Measurements from ENCODE around the gene SGK1. TPM values are rescaled to one million over a fixed set of nuclear protein-coding genes. Genes with fewer than 3 reads are reported as not detected.

SGK1 gene
- total and polyA plus RNA-seq, 7 experiments from 2014 or later, result 6.9 to 443 (median 21.3) TPM

GRCh38 chr6:134345789-134346188 lies 27.9 kb upstream of the SGK1 start:
- H3K27me3 ChIP-seq (ENCODE audit: control insufficient read depth in 2 of 2, insufficient read depth in 2 of 2, low read length in 2 of 2), result no peaks in the 10 kb centered on the region
- Mint-ChIP-seq H3K9me3 (peaks cover 0 to 6% (median 0%) of the 10 kb centered on the region in 11 donors), H3K4me3 (no peak overlapping the region), H3K27ac (peak overlapping the region in 2 of 9 donors; percentile 15 to 29), H3K27me3 (no peaks in the 10 kb centered on the region), H3K4me1 (peaks cover 8 to 15% (median 12%) of the 10 kb centered on the region in 7 donors), H3K36me3 (peaks cover 0 to 3% (median 0%) of the 10 kb centered on the region in 5 donors)
- POLR2A ChIA-PET, result no interaction called here
- H3K9me3 ChIP-seq (ENCODE audit: control insufficient read depth in 2 of 3, low read length in 3 of 3), result no peaks in the 10 kb centered on the region
- intact Hi-C loops (cut with micrococcal nuclease), result no loop called here
- CTCF ChIA-PET, result no interaction called here
- H3K4me3 ChIP-seq (ENCODE audit: low read length), result no peak overlapping the region
- no peak for DNase-seq
- H3K27ac ChIP-seq (ENCODE audit: low read depth, low read length), result no peak overlapping the region
- no peaks in the 10 kb centered on the region for H3K36me3 ChIP-seq (ENCODE audit: control insufficient read depth in 2 of 3, insufficient read depth in 3 of 3, low read length in 3 of 3)
- peaks cover 0 to under 1% of the 10 kb centered on the region in 2 donors for H3K4me1 ChIP-seq (ENCODE audit: control insufficient read depth in 2 of 2, insufficient read depth in 2 of 2, low read length in 2 of 2)
- ATAC-seq, result peak; percentile 22

- H3K4me1 Mint-ChIP-seq, result peaks cover 9 to 19% (median 13%) of the 10 kb centered on the region in 7 donors
- Histone ChIP-seq H3K36me3 (ENCODE audit: control insufficient read depth in 2 of 3, insufficient read depth in 3 of 3, low read length in 3 of 3) (no peaks in the 10 kb centered on the region), H3K27ac (ENCODE audit: low read depth, low read length) (no peak overlapping the region), H3K9me3 (ENCODE audit: control insufficient read depth in 2 of 3, low read length in 3 of 3) (no peaks in the 10 kb centered on the region), H3K27me3 (ENCODE audit: control insufficient read depth in 2 of 2, insufficient read depth in 2 of 2, low read length in 2 of 2) (no peaks in the 10 kb centered on the region), H3K4me3 (ENCODE audit: low read length) (no peak overlapping the region), H3K4me1 (ENCODE audit: control insufficient read depth in 2 of 2, insufficient read depth in 2 of 2, low read length in 2 of 2) (no peaks in the 10 kb centered on the region)
- no peak overlapping the region for H3K4me3 Mint-ChIP-seq
- ChIA-PET POLR2A (interaction anchor here (1.1 to 1.3 kb wide), 2 partner anchors 9 to 164 kb away, joined by 3 read pairs; no protein-coding TSS in a partner anchor), CTCF (no interaction called here)
- intact Hi-C loops (cut with micrococcal nuclease), result no loop called here
- peaks cover 0 to 6% (median 0%) of the 10 kb centered on the region in 11 donors for H3K9me3 Mint-ChIP-seq
- H3K36me3 Mint-ChIP-seq, result peaks cover 0 to 3% (median 0%) of the 10 kb centered on the region in 5 donors
- H3K27ac Mint-ChIP-seq, result no peak overlapping the region
- no peaks in the 10 kb centered on the region for H3K27me3 Mint-ChIP-seq
- DNase-seq (no peak), ATAC-seq (no peak)
These were observed 25.2 kb upstream of the SGK1 start for GRCh38 chr6:134343066-134343465.

- Histone ChIP-seq H3K9me3 (ENCODE audit: control insufficient read depth in 2 of 3, low read length in 3 of 3) (no peaks in the 10 kb centered on the region), H3K36me3 (ENCODE audit: control insufficient read depth in 2 of 3, insufficient read depth in 3 of 3, low read length in 3 of 3) (no peaks in the 10 kb centered on the region), H3K27me3 (ENCODE audit: control insufficient read depth in 2 of 2, insufficient read depth in 2 of 2, low read length in 2 of 2) (no peaks in the 10 kb centered on the region), H3K4me1 (ENCODE audit: control insufficient read depth in 2 of 2, insufficient read depth in 2 of 2, low read length in 2 of 2) (no peaks in the 10 kb centered on the region), H3K27ac (ENCODE audit: low read depth, low read length) (no peak overlapping the region), H3K4me3 (ENCODE audit: low read length) (no peak overlapping the region)
- Mint-ChIP-seq H3K36me3 (peaks cover 0 to 3% (median 0%) of the 10 kb centered on the region in 5 donors), H3K27ac (no peak overlapping the region), H3K4me1 (peaks cover 11 to 27% (median 20%) of the 10 kb centered on the region in 7 donors), H3K4me3 (no peak overlapping the region), H3K27me3 (no peaks in the 10 kb centered on the region), H3K9me3 (peaks cover 0 to 6% (median 0%) of the 10 kb centered on the region in 11 donors)
- DNase-seq, result no peak
- ChIA-PET CTCF (no interaction called here), POLR2A (no interaction called here)
- no peak for ATAC-seq
- intact Hi-C loops (cut with micrococcal nuclease), result no loop called here
These were observed 24.2 kb upstream of the SGK1 start for GRCh38 chr6:134341999-134342567.

- H3K27ac Mint-ChIP-seq, result peak overlapping the region in 1 of 9 donors; percentile 21
- POLR2A ChIA-PET, result no interaction called here
- no peaks in the 10 kb centered on the region for H3K4me1 ChIP-seq (ENCODE audit: control insufficient read depth in 2 of 2, insufficient read depth in 2 of 2, low read length in 2 of 2)
- CTCF ChIA-PET, result interaction anchor here (1.7 kb wide), 1 partner anchor 11 kb away, joined by 6 read pairs; no protein-coding TSS in a partner anchor
- no peaks in the 10 kb centered on the region for H3K36me3 ChIP-seq (ENCODE audit: control insufficient read depth in 2 of 3, insufficient read depth in 3 of 3, low read length in 3 of 3)
- no peaks in the 10 kb centered on the region for H3K27me3 Mint-ChIP-seq
- no peak overlapping the region for H3K4me3 Mint-ChIP-seq
- no peak overlapping the region for H3K27ac ChIP-seq (ENCODE audit: low read depth, low read length)
- peaks cover 0 to 19% (median 10%) of the 10 kb centered on the region in 7 donors for H3K4me1 Mint-ChIP-seq
- H3K9me3 ChIP-seq (ENCODE audit: control insufficient read depth in 2 of 3, low read length in 3 of 3), result no peaks in the 10 kb centered on the region
- intact Hi-C loops (cut with micrococcal nuclease), result no loop called here
- H3K9me3 Mint-ChIP-seq, result peaks cover 0 to 4% (median 0%) of the 10 kb centered on the region in 11 donors
- no peaks in the 10 kb centered on the region for H3K27me3 ChIP-seq (ENCODE audit: control insufficient read depth in 2 of 2, insufficient read depth in 2 of 2, low read length in 2 of 2)
- ATAC-seq, result peak; percentile 46
- DNase-seq, result no peak
- no peak overlapping the region for H3K4me3 ChIP-seq (ENCODE audit: low read length)
- peaks cover 0 to 3% (median 0%) of the 10 kb centered on the region in 5 donors for H3K36me3 Mint-ChIP-seq
These were observed 22.5 kb upstream of the SGK1 start for GRCh38 chr6:134340179-134340975.

- H3K4me3 ChIP-seq (ENCODE audit: low read length), result no peak overlapping the region
- no peaks in the 10 kb centered on the region for H3K27me3 ChIP-seq (ENCODE audit: control insufficient read depth in 2 of 2, insufficient read depth in 2 of 2, low read length in 2 of 2)
- ATAC-seq, result no peak
- no peak overlapping the region for H3K27ac ChIP-seq (ENCODE audit: low read depth, low read length)
- no peaks in the 10 kb centered on the region for H3K27me3 Mint-ChIP-seq
- intact Hi-C loops (cut with micrococcal nuclease), result no loop called here
- POLR2A ChIA-PET, result no interaction called here
- H3K4me1 Mint-ChIP-seq, result peaks cover 0 to 19% (median 10%) of the 10 kb centered on the region in 7 donors
- CTCF ChIA-PET, result no interaction called here
- H3K27ac Mint-ChIP-seq, result no peak overlapping the region
- H3K4me3 Mint-ChIP-seq, result no peak overlapping the region
- no peaks in the 10 kb centered on the region for H3K9me3 ChIP-seq (ENCODE audit: control insufficient read depth in 2 of 3, low read length in 3 of 3)
- DNase-seq, result no peak
- H3K4me1 ChIP-seq (ENCODE audit: control insufficient read depth in 2 of 2, insufficient read depth in 2 of 2, low read length in 2 of 2), result no peaks in the 10 kb centered on the region
- peaks cover 0 to 4% (median 0%) of the 10 kb centered on the region in 11 donors for H3K9me3 Mint-ChIP-seq
- no peaks in the 10 kb centered on the region for H3K36me3 ChIP-seq (ENCODE audit: control insufficient read depth in 2 of 3, insufficient read depth in 3 of 3, low read length in 3 of 3)
- peaks cover 0 to 3% (median 0%) of the 10 kb centered on the region in 5 donors for H3K36me3 Mint-ChIP-seq
These were observed 21.3 kb upstream of the SGK1 start for GRCh38 chr6:134339216-134339615.

GRCh38 chr6:134331256-134331655 lies 13.3 kb upstream of the SGK1 start:
- Histone ChIP-seq H3K27me3 (ENCODE audit: control insufficient read depth in 2 of 2, insufficient read depth in 2 of 2, low read length in 2 of 2) (no peaks in the 10 kb centered on the region), H3K4me1 (ENCODE audit: control insufficient read depth in 2 of 2, insufficient read depth in 2 of 2, low read length in 2 of 2) (no peaks in the 10 kb centered on the region), H3K36me3 (ENCODE audit: control insufficient read depth in 2 of 3, insufficient read depth in 3 of 3, low read length in 3 of 3) (no peaks in the 10 kb centered on the region), H3K9me3 (ENCODE audit: control insufficient read depth in 2 of 3, low read length in 3 of 3) (no peaks in the 10 kb centered on the region), H3K27ac (ENCODE audit: low read depth, low read length) (no peak overlapping the region), H3K4me3 (ENCODE audit: low read length) (no peak overlapping the region)
- Mint-ChIP-seq H3K27me3 (no peaks in the 10 kb centered on the region), H3K36me3 (peaks cover 0 to 3% (median 2%) of the 10 kb centered on the region in 5 donors), H3K4me1 (peaks cover 0 to 9% (median 2%) of the 10 kb centered on the region in 7 donors), H3K4me3 (no peak overlapping the region), H3K9me3 (peaks cover 0 to 6% (median 2%) of the 10 kb centered on the region in 11 donors), H3K27ac (no peak overlapping the region)
- ATAC-seq (no peak), DNase-seq (no peak)
- ChIA-PET POLR2A (no interaction called here), CTCF (no interaction called here)
- intact Hi-C loops (cut with micrococcal nuclease), result no loop called here
